ENCODE data around the gene STXBP5L. TPM values are rescaled to one million over a fixed set of nuclear protein-coding genes. Genes with fewer than 3 reads are reported as not detected.
"Not testable (repeated sequence)": the region's sequence is repeated elsewhere in the genome, so short reads cannot be mapped to it uniquely, and the experiment has no call there.

Gene STXBP5L
- polyA plus RNA-seq, 4 donors, result 0.17 to 0.54 (median 0.35) TPM

- DNase-seq (ENCODE audit: low read depth in 4 of 4, low spot score in 3 of 4), result no peak
These were observed 315.1 kb downstream of the STXBP5L start for GRCh38 chr3:121223116-121223515.

- no peak for DNase-seq (ENCODE audit: low read depth in 4 of 4, low spot score in 3 of 4)
These were observed 321.0 kb downstream of the STXBP5L start for GRCh38 chr3:121228971-121229370.

- DNase-seq (ENCODE audit: low read depth in 4 of 4, low spot score in 3 of 4), result not testable (repeated sequence)
These were observed 322.2 kb downstream of the STXBP5L start for GRCh38 chr3:121230194-121230593.

- DNase-seq (ENCODE audit: low read depth in 4 of 4, low spot score in 3 of 4), result no peak
These were observed 323.9 kb downstream of the STXBP5L start for GRCh38 chr3:121231872-121232271.

- no peak for DNase-seq (ENCODE audit: low read depth in 4 of 4, low spot score in 3 of 4)
These were observed 324.6 kb downstream of the STXBP5L start for GRCh38 chr3:121232309-121233225.

- no peak for DNase-seq (ENCODE audit: low read depth in 4 of 4, low spot score in 3 of 4)
These were observed 335.2 kb downstream of the STXBP5L start for GRCh38 chr3:121243208-121243607.

GRCh38 chr3:121252676-121253075, 344.7 kb downstream of the STXBP5L start:
- DNase-seq (ENCODE audit: low read depth in 4 of 4, low spot score in 3 of 4), result no peak

GRCh38 chr3:121269389-121269788, 361.4 kb downstream of the STXBP5L start:
- no peak for DNase-seq (ENCODE audit: low read depth in 4 of 4, low spot score in 3 of 4)

GRCh38 chr3:121274411-121274810, 366.4 kb downstream of the STXBP5L start:
- DNase-seq (ENCODE audit: low read depth in 4 of 4, low spot score in 3 of 4), result no peak

- no peak for DNase-seq (ENCODE audit: low read depth in 4 of 4, low spot score in 3 of 4)
These were observed 387.4 kb downstream of the STXBP5L start for GRCh38 chr3:121295452-121295851.

- no peak for DNase-seq (ENCODE audit: low read depth in 4 of 4, low spot score in 3 of 4)
These were observed 388.0 kb downstream of the STXBP5L start for GRCh38 chr3:121295979-121296378.

- no peak for DNase-seq (ENCODE audit: low read depth in 4 of 4, low spot score in 3 of 4)
These were observed 416.3 kb downstream of the STXBP5L start for GRCh38 chr3:121324320-121324719.

GRCh38 chr3:121330118-121330517, 422.1 kb downstream of the STXBP5L start:
- DNase-seq (ENCODE audit: low read depth in 4 of 4, low spot score in 3 of 4), result no peak

GRCh38 chr3:121330634-121331033, 422.6 kb downstream of the STXBP5L start:
- no peak for DNase-seq (ENCODE audit: low read depth in 4 of 4, low spot score in 3 of 4)

- not testable (repeated sequence) for DNase-seq (ENCODE audit: low read depth in 4 of 4, low spot score in 3 of 4)
These were observed 448.0 kb downstream of the STXBP5L start for GRCh38 chr3:121355960-121356359.

- no peak for DNase-seq (ENCODE audit: low read depth in 4 of 4, low spot score in 3 of 4)
These were observed 454.2 kb downstream of the STXBP5L start for GRCh38 chr3:121362035-121362734.

GRCh38 chr3:121388308-121388707, 480.3 kb downstream of the STXBP5L start:
- not testable (repeated sequence) for DNase-seq (ENCODE audit: low read depth in 4 of 4, low spot score in 3 of 4)

GRCh38 chr3:121395967-121396366, 488.0 kb downstream of the STXBP5L start:
- not testable (repeated sequence) for DNase-seq (ENCODE audit: low read depth in 4 of 4, low spot score in 3 of 4)

- not testable (repeated sequence) for DNase-seq (ENCODE audit: low read depth in 4 of 4, low spot score in 3 of 4)
These were observed 490.0 kb downstream of the STXBP5L start for GRCh38 chr3:121398051-121398450.

GRCh38 chr3:121399820-121400219, 491.8 kb downstream of the STXBP5L start:
- no peak for DNase-seq (ENCODE audit: low read depth in 4 of 4, low spot score in 3 of 4)

GRCh38 chr3:121405631-121406030, 497.6 kb downstream of the STXBP5L start:
- no peak for DNase-seq (ENCODE audit: low read depth in 4 of 4, low spot score in 3 of 4)

GRCh38 chr3:121411523-121411922, 503.5 kb downstream of the STXBP5L start:
- DNase-seq (ENCODE audit: low read depth in 4 of 4, low spot score in 3 of 4), result no peak
